Mammary epithelial cell (primary cell): ENCODE data around the gene TUBB3.

Experiments
- CTCF ChIP-seq, 2 donors: IDR thresholded peaks in 1 of 2; conservative IDR thresholded peaks in 1 of 2; 2 replicates each; pipeline ENCODE4 v1.5.1; 2011 to 2012; ENCODE audit warnings: inconsistent platforms in 2 of 2, low read length in 2 of 2, mild to moderate bottlenecking in 2 of 2, control low read depth in 1 of 2, low read depth in 1 of 2; ENCODE audit not compliant: insufficient read depth in 1 of 2; ENCODE audit errors: extremely low read depth in 1 of 2
- EZH2 ChIP-seq: IDR thresholded peaks from 2 replicates; pipeline ENCODE4 v1.6.1; 2012; ENCODE audit warnings: low read length, inconsistent platforms, borderline replicate concordance

DNA sequence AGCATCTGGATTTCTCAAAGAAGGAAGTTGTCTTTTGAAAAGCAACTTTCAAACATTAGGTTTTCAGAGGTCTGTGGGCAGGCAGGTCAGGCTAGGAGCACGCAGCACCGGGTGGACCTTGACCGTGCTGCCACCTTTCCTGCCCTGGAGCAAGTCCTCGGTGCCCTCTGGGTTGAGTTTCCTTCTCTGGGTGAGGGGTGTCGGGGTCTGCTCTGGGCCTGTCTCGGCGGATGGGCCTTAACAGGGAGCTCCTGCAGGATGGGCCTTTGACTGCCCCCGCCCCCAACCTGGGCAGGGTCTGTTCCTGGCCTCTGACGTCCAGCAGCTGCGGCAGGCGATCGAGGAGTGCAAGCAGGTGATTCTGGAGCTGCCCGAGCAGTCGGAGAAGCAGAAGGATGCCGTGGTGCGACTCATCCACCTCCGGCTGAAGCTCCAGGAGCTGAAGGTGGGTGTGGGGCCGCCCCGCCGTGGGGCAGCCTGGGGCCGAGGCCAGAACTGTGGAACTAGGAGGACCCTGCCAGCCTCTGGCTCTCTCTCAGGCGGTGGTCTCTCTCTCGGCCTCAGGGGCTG, 34.2 kb downstream of the TUBB3 start:
- TF ChIP-seq CTCF (conservative IDR thresholded peaks at IDR 0.05 in 1 of 2, IDR thresholded peaks at IDR 0.05 in 1 of 2; ENCODE audit: extremely low read depth in 1 of 2, insufficient read depth in 1 of 2, low read depth in 1 of 2, low read length in 2 of 2) (no peak), EZH2 (no peak)
